Measurements from ENCODE around the gene NFATC1. TPM values are rescaled to one million over a fixed set of nuclear protein-coding genes. Genes with fewer than 3 reads are reported as not detected.
A peak's percentile ranks its signal among the peaks of the same experiment; 100 is the strongest.

NFATC1 gene
- total RNA-seq, 1 donor from 2014 or later: 21.9 TPM

GRCh38 chr18:79456105-79456980 lies 60.6 kb downstream of the NFATC1 start:
- H3K4me3 ChIP-seq: no peak overlapping the region
- TF ChIP-seq POLR2A (IDR thresholded peaks at IDR 0.05): no peak
- no peak for TF ChIP-seq CTCF (IDR thresholded peaks at IDR 0.05)
- TF ChIP-seq POLR2AphosphoS5 (IDR thresholded peaks at IDR 0.05; ENCODE audit: insufficient read depth in 1 of 2, low read depth in 1 of 2): no peak
- H3K27me3 ChIP-seq: no peaks in the 10 kb centered on the region
- intact Hi-C loops (cut with DNase I): loop anchor here (5.0 kb wide), 1 partner anchor 59 kb away; the partner anchor contains the start of gene NFATC1
- H3K27ac ChIP-seq: no peak overlapping the region
- peaks cover 27% of the 10 kb centered on the region for H3K4me1 ChIP-seq
- H3K36me3 ChIP-seq: peaks cover 0 to 9% of the 10 kb centered on the region in 2 donors
- no peaks in the 10 kb centered on the region for H3K9me3 ChIP-seq
- DNase-seq (ENCODE audit: extremely low spot score in 2 of 2): no peak

DNA sequence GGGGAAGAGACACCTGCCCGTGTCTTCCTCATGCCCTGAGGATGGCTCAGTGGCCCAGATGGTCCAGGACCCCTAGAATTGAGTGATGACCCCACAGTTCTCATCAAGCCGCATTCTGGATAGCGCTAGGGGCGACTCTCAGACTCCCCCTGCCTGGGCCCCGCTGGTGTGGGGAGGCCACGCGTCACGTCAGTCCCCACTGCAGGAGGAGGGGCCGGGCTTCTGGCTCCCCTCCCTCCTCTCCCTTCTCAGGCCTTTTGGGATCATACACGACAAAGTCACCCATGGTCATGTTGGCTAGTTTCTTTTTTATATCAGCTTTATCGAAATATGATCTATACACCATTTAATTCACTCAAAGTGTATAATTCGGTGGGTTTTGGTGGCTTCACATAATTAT lies 61.5 kb downstream of the NFATC1 start:
- H3K36me3 ChIP-seq: no peaks in the 10 kb centered on the region

GRCh38 chr18:79457652-79458051 lies 61.9 kb downstream of the NFATC1 start:
- no peak overlapping the region for H3K4me3 ChIP-seq
- H3K36me3 ChIP-seq: no peaks in the 10 kb centered on the region
- no peak overlapping the region for H3K27ac ChIP-seq
- no peaks in the 10 kb centered on the region for H3K27me3 ChIP-seq
- intact Hi-C loops (cut with DNase I): loop anchor here (5.0 kb wide), 1 partner anchor 60 kb away; the partner anchor contains the start of gene NFATC1
- H3K4me1 ChIP-seq: peaks cover 27% of the 10 kb centered on the region
- TF ChIP-seq POLR2AphosphoS5 (IDR thresholded peaks at IDR 0.05; ENCODE audit: insufficient read depth in 1 of 2, low read depth in 1 of 2) (no peak), CTCF (IDR thresholded peaks at IDR 0.05) (no peak), POLR2A (IDR thresholded peaks at IDR 0.05) (no peak)
- no peaks in the 10 kb centered on the region for H3K9me3 ChIP-seq
- no peak for DNase-seq (ENCODE audit: extremely low spot score in 2 of 2)

More for the DNA sequence above, 61.5 kb downstream of the NFATC1 start:
- intact Hi-C loops (cut with DNase I): loop anchor here (5.0 kb wide), 1 partner anchor 60 kb away; the partner anchor contains the start of gene NFATC1
- no peaks in the 10 kb centered on the region for H3K9me3 ChIP-seq
- no peak overlapping the region for H3K27ac ChIP-seq
- H3K4me3 ChIP-seq: no peak overlapping the region
- TF ChIP-seq POLR2AphosphoS5 (IDR thresholded peaks at IDR 0.05; ENCODE audit: insufficient read depth in 1 of 2, low read depth in 1 of 2) (no peak), POLR2A (IDR thresholded peaks at IDR 0.05) (no peak), CTCF (IDR thresholded peaks at IDR 0.05) (no peak)
- H3K27me3 ChIP-seq: no peaks in the 10 kb centered on the region
- DNase-seq (ENCODE audit: extremely low spot score in 2 of 2): no peak
- peaks cover 27% of the 10 kb centered on the region for H3K4me1 ChIP-seq

DNA sequence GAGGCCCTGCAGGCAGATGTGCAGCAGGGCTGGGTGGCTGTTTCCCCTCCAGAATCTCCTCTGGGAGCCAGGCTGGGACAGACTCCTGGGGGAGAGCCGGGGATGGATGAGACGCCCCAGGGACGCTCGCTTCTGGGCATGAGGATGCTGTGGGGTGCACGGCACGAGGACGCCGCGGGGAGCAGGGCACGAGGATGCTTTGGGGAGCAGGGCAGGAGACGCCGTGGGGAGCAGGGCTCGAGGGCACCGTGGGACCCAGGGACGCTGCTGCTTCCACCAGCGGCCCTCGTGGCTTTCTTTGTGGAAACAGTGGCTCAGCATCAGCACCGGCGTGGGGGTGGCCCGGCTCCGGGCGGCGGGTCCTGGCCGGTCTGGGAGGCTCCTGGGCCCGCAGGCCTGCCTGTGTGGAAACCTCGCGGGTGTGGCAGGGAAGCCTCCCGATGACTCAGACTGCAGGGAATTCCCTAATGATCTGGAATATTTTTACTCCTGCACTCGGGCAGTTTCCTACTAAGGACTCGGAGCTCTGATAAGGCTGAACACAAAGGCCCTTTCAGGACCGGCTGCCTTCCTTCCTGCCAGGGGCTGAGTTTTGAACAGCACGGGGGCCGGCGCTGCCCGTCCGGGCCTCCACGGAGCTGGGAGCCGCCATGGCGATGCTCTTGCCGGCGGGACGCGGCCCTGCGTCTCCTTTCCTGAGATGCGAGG lies 62.6 kb downstream of the NFATC1 start:
- DNase-seq (ENCODE audit: extremely low spot score in 2 of 2): no peak
- Histone ChIP-seq H3K27ac (peak overlapping the region; percentile 16), H3K27me3 (no peaks in the 10 kb centered on the region), H3K36me3 (no peaks in the 10 kb centered on the region), H3K4me3 (no peak overlapping the region), H3K9me3 (no peaks in the 10 kb centered on the region), H3K4me1 (peaks cover 27% of the 10 kb centered on the region)
- intact Hi-C loops (cut with DNase I): loop anchor here (5.0 kb wide), 1 partner anchor 61 kb away; the partner anchor contains the start of gene NFATC1
- no peak for TF ChIP-seq CTCF (IDR thresholded peaks at IDR 0.05)
- peak; percentile 71 for TF ChIP-seq POLR2AphosphoS5 (IDR thresholded peaks at IDR 0.05; ENCODE audit: insufficient read depth in 1 of 2, low read depth in 1 of 2)

Data from vagina (tissue), 2 donors.